Fibroblast of villous mesenchyme (primary cell): Measurements from ENCODE around the gene CD160. TPM values are rescaled to one million over a fixed set of nuclear protein-coding genes. Genes with fewer than 3 reads are reported as not detected.

Experiments used
- DNase-seq: peaks from one replicate; pipeline ENCODE4 v3.0.0-alpha.2; 2010; ENCODE audit warnings: low read depth
- H3K4me3 ChIP-seq: 2 replicates; pipeline ENCODE4 v1.5.1; 2011; ENCODE audit warnings: low read depth, mild to moderate bottlenecking, low read length
- total RNA-seq: library from RNA; depleted of rRNA; stranded (reverse); fragments of >200 nt; gene quantifications from 2 replicates; pipeline ENCODE4 v1.2.3, GENCODE V29; 2012
- TF ChIP-seq, protein P1 (sequence below): IDR thresholded peaks from 2 replicates; pipeline ENCODE4 v1.5.1; 2012; ENCODE audit warnings: low read depth, mild to moderate bottlenecking, low read length; ENCODE audit not compliant: insufficient read depth

The CD160 gene
- total RNA-seq, 1 donor, result under 0.01 TPM

DNA sequence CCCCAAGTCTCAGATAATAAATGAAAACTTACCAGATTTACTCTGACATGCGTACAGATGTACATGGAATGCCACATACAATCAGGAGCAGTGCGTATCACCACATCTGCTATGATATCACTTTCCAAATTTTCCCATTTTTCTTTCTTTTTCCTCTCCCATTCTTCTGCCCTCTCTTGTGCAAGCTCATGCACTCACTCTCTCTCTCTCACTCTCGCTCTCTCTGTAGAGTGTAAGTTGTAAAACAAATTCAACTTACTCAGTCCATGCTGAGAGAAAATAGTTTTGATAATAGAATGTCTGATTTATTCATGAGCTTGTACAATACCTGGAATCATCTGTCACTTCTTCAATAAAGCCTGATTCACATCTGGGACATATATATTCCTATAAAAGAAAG is 69.3 kb downstream of the CD160 start:
- H3K4me3 ChIP-seq, result no peak overlapping the region
- no peak for DNase-seq
- TF ChIP-seq, protein P1, sequence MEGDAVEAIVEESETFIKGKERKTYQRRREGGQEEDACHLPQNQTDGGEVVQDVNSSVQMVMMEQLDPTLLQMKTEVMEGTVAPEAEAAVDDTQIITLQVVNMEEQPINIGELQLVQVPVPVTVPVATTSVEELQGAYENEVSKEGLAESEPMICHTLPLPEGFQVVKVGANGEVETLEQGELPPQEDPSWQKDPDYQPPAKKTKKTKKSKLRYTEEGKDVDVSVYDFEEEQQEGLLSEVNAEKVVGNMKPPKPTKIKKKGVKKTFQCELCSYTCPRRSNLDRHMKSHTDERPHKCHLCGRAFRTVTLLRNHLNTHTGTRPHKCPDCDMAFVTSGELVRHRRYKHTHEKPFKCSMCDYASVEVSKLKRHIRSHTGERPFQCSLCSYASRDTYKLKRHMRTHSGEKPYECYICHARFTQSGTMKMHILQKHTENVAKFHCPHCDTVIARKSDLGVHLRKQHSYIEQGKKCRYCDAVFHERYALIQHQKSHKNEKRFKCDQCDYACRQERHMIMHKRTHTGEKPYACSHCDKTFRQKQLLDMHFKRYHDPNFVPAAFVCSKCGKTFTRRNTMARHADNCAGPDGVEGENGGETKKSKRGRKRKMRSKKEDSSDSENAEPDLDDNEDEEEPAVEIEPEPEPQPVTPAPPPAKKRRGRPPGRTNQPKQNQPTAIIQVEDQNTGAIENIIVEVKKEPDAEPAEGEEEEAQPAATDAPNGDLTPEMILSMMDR, result no peak

Other genes starting within 250 kb of the CD160 start
- gene GPR89A, start 111.5 kb upstream of the CD160 start, total RNA-seq, result 29.0 and 38.4 TPM in 2 replicates
- gene PDZK1, start 12.1 kb upstream of the CD160 start, total RNA-seq, result under 0.01 and 0.32 TPM in 2 replicates
- 16.4 TPM in 2 replicates for gene RNF115, start 104.6 kb downstream of the CD160 start, total RNA-seq
- 41.5 and 53.1 TPM in 2 replicates for gene POLR3C, start 104.7 kb downstream of the CD160 start, total RNA-seq
- gene NUDT17, start 126.1 kb downstream of the CD160 start, total RNA-seq, result 6.0 and 6.8 TPM in 2 replicates
- gene PIAS3, start 139.6 kb downstream of the CD160 start, total RNA-seq, result 15.5 and 18.4 TPM in 2 replicates
- 1.3 TPM in 2 replicates for gene ANKRD35, start 166.4 kb downstream of the CD160 start, total RNA-seq
- gene ITGA10, start 190.6 kb downstream of the CD160 start, total RNA-seq, result 0.43 and 1.3 TPM in 2 replicates
- gene PEX11B, start 199.2 kb downstream of the CD160 start, total RNA-seq, result 19.0 and 28.5 TPM in 2 replicates
- 58.0 and 76.9 TPM in 2 replicates for gene RBM8A, start 208.0 kb downstream of the CD160 start, total RNA-seq
- gene LIX1L, start 238.5 kb downstream of the CD160 start, total RNA-seq, result 31.6 and 40.2 TPM in 2 replicates
- 1.3 and 1.6 TPM in 2 replicates for gene ANKRD34A, start 245.1 kb downstream of the CD160 start, total RNA-seq
- 11.2 and 14.8 TPM in 2 replicates for gene POLR3GL, start 245.2 kb downstream of the CD160 start, total RNA-seq